ENCODE data around the gene PNPT1. TPM values are rescaled to one million over a fixed set of nuclear protein-coding genes. Genes with fewer than 3 reads are reported as not detected.
A peak's percentile ranks its signal among the peaks of the same experiment; 100 is the strongest.

The PNPT1 gene
- polyA plus RNA-seq, 3 donors: 6.0 to 10.5 (median 9.5) TPM

DNA sequence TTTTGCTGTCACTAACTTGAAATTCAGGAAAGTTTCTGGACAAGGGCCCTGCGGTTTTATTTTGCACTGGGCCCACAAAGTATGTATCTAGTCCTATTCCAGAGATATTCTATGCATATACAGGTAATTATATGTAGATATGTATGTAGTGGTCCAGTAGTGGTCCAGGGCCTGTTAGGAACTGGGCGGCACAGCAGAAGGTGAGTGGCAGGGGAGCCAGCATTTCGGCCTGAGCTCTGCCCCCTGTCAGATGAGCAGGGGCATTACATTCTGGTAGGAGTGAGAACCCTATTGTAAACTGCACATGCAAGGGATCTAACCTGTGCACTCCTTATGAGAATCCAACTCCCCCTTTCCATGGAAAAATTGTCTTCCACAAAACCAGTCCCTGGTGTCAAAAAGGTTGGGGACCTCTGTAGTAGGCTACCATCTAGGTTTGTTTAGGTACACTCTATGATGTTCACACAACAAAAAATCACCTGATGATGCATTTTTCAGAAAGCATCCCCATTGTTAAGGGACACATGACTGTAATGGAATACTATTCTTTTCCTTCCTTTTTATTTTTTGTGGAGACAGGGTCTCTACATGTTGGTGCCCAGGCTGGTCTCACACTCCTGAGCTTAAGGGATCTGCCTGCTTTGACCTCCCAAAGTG lies 73.4 kb downstream of the PNPT1 start:
- Mint-ChIP-seq H3K27ac (peak overlapping the region in 2 of 7 donors; percentile 54 to 83), H3K4me1 (peaks cover 46% of the 10 kb centered on the region), H3K4me3 (peak overlapping the region in 1 of 2 donors; percentile 34), H3K9me3 (no peaks in the 10 kb centered on the region), H3K27me3 (ENCODE audit: low read depth in 3 of 3) (no peaks in the 10 kb centered on the region), H3K36me3 (peaks cover 10 to 27% of the 10 kb centered on the region in 2 donors)
- Histone ChIP-seq H3K4me3 (replicated peaks in 1 of 3; ENCODE audit: low read depth in 2 of 3, low read length in 3 of 3) (no peak overlapping the region), H3K36me3 (replicated peaks in 1 of 2; ENCODE audit: control insufficient read depth in 1 of 2, insufficient read depth in 2 of 2, low read length in 2 of 2) (peaks cover 3 to 35% of the 10 kb centered on the region in 2 donors), H3K27me3 (ENCODE audit: control insufficient read depth in 2 of 2, insufficient read depth in 2 of 2, low read length in 2 of 2) (no peaks in the 10 kb centered on the region), H2AFZ (ENCODE audit: insufficient read depth, low read depth, low read length, poor library complexity, severe bottlenecking) (no peak overlapping the region), H4K20me1 (ENCODE audit: insufficient read depth, low read length) (peaks cover 80% of the 10 kb centered on the region), H3K4me2 (replicated peaks; ENCODE audit: extremely low read depth, low read length, poor library complexity, severe bottlenecking) (peak overlapping the region; percentile 20), H3K79me2 (ENCODE audit: insufficient read depth, low read length) (peaks cover 81% of the 10 kb centered on the region), H3K9me3 (replicated peaks in 1 of 2; ENCODE audit: control insufficient read depth in 1 of 2, insufficient read depth in 1 of 2, low read length in 2 of 2) (no peaks in the 10 kb centered on the region), H3K9ac (ENCODE audit: insufficient read depth, low read length, poor library complexity, severe bottlenecking) (no peak overlapping the region), H3K4me1 (ENCODE audit: control insufficient read depth in 1 of 2, insufficient read depth in 2 of 2, low read length in 2 of 2) (peaks cover 25 to 38% of the 10 kb centered on the region in 2 donors), H3K27ac (ENCODE audit: low read depth in 1 of 2, low read length in 2 of 2) (no peak overlapping the region)
- peak in 2 of 3 donors; percentile 2 to 9 for DNase-seq
- WGBS (ENCODE audit: insufficient coverage): no CpG with 5 or more reads among the region's 3 CpGs
- TF ChIP-seq, protein P1, sequence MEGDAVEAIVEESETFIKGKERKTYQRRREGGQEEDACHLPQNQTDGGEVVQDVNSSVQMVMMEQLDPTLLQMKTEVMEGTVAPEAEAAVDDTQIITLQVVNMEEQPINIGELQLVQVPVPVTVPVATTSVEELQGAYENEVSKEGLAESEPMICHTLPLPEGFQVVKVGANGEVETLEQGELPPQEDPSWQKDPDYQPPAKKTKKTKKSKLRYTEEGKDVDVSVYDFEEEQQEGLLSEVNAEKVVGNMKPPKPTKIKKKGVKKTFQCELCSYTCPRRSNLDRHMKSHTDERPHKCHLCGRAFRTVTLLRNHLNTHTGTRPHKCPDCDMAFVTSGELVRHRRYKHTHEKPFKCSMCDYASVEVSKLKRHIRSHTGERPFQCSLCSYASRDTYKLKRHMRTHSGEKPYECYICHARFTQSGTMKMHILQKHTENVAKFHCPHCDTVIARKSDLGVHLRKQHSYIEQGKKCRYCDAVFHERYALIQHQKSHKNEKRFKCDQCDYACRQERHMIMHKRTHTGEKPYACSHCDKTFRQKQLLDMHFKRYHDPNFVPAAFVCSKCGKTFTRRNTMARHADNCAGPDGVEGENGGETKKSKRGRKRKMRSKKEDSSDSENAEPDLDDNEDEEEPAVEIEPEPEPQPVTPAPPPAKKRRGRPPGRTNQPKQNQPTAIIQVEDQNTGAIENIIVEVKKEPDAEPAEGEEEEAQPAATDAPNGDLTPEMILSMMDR (IDR thresholded peaks at IDR 0.05): peak; percentile 53
- intact Hi-C loops (cut with micrococcal nuclease): loop anchor here in 1 of 2 donors (10.0 kb wide), 1 partner anchor 1505 kb away; the partner anchor contains the start of gene ACYP2

GRCh38 chr2:55618275-55619055 lies 75.2 kb downstream of the PNPT1 start:
- no peaks in the 10 kb centered on the region for H3K27me3 ChIP-seq (ENCODE audit: control insufficient read depth in 2 of 2, insufficient read depth in 2 of 2, low read length in 2 of 2)
- peaks cover 80% of the 10 kb centered on the region for H4K20me1 ChIP-seq (ENCODE audit: insufficient read depth, low read length)
- H3K4me3 Mint-ChIP-seq: no peak overlapping the region
- peaks cover 90% of the 10 kb centered on the region for H3K79me2 ChIP-seq (ENCODE audit: insufficient read depth, low read length)
- intact Hi-C loops (cut with micrococcal nuclease): loop anchor here (5.0 to 10.0 kb wide), 4 partner anchors 101 to 894 kb away; partner anchors contain the start of genes CCDC88A (in 1 of the 2), CFAP36 (in 1 of the 2), CLHC1 (in 1 of the 2) and EML6 (in 1 of the 2)
- no peaks in the 10 kb centered on the region for H3K9me3 ChIP-seq (replicated peaks in 1 of 2; ENCODE audit: control insufficient read depth in 1 of 2, insufficient read depth in 1 of 2, low read length in 2 of 2)
- peak overlapping the region; percentile 95 to 97 for H3K27ac ChIP-seq (ENCODE audit: low read depth in 1 of 2, low read length in 2 of 2)
- H3K9me3 Mint-ChIP-seq: no peaks in the 10 kb centered on the region
- 0% methylated on average over 21 of the region's 32 CpGs for WGBS (ENCODE audit: insufficient coverage)
- peak overlapping the region; percentile 84 for H3K9ac ChIP-seq (ENCODE audit: insufficient read depth, low read length, poor library complexity, severe bottlenecking)
- H3K27ac Mint-ChIP-seq: no peak overlapping the region
- H3K36me3 ChIP-seq (replicated peaks in 1 of 2; ENCODE audit: control insufficient read depth in 1 of 2, insufficient read depth in 2 of 2, low read length in 2 of 2): peaks cover 16 to 47% of the 10 kb centered on the region in 2 donors
- peaks cover 25 to 38% of the 10 kb centered on the region in 2 donors for H3K4me1 ChIP-seq (ENCODE audit: control insufficient read depth in 1 of 2, insufficient read depth in 2 of 2, low read length in 2 of 2)
- DNase-seq: peak; percentile 41 to 59 (median 54)
- TF ChIP-seq, protein P1 (IDR thresholded peaks at IDR 0.05): no peak
- peak overlapping the region; percentile 96 to 98 (median 97) for H3K4me3 ChIP-seq (replicated peaks in 1 of 3; ENCODE audit: low read depth in 2 of 3, low read length in 3 of 3)
- H3K4me1 Mint-ChIP-seq: peaks cover 41% of the 10 kb centered on the region
- H3K27me3 Mint-ChIP-seq (ENCODE audit: low read depth in 3 of 3): no peaks in the 10 kb centered on the region
- H3K4me2 ChIP-seq (replicated peaks; ENCODE audit: extremely low read depth, low read length, poor library complexity, severe bottlenecking): peak overlapping the region; percentile 85
- H3K36me3 Mint-ChIP-seq: peaks cover 22 to 40% of the 10 kb centered on the region in 2 donors
- H2AFZ ChIP-seq (ENCODE audit: insufficient read depth, low read depth, low read length, poor library complexity, severe bottlenecking): peak overlapping the region; percentile 88

All from CD14-positive monocyte (primary cell).